ENCODE measurements around the gene RASSF9.

The RASSF9 gene

GRCh38 chr12:85836197-85837090 is at the start of gene RASSF9:
Gene RASSF9, minus strand, starts transcription at chr12:85836409. Its CDS starts 208 bp downstream, at chr12:85836201.
- no peak for DNase-seq

DNA sequence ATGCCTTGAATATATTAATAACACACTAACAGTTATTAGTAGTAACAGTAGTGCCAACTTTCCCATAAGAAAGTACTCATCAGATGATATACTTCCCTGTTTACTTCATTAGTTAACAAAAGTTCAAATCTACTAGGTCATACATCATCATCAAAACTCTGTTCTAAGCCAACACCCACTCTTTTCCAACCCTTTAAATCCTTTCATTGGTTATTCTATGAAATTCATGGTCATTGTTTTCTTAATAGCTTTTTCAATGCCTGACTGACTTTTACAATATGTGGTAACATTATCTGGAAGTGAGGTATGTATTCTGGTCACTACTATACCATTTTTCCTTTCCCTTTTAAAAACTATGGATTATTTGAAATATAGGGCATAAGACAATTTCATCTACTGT is 47.6 kb upstream of the RASSF9 start:
- DNase-seq: no peak

- no peak for DNase-seq
These were observed 41.2 kb upstream of the RASSF9 start for GRCh38 chr12:85877459-85877858.

- DNase-seq: no peak
These were observed 37.8 kb upstream of the RASSF9 start, which contains the start of gene NTS for GRCh38 chr12:85874031-85874461. Gene NTS, plus strand, starts transcription at chr12:85874295. Its CDS starts 109 bp downstream, at chr12:85874404.

GRCh38 chr12:85872497-85873091 is 36.4 kb upstream of the RASSF9 start:
- no peak for DNase-seq

DNA sequence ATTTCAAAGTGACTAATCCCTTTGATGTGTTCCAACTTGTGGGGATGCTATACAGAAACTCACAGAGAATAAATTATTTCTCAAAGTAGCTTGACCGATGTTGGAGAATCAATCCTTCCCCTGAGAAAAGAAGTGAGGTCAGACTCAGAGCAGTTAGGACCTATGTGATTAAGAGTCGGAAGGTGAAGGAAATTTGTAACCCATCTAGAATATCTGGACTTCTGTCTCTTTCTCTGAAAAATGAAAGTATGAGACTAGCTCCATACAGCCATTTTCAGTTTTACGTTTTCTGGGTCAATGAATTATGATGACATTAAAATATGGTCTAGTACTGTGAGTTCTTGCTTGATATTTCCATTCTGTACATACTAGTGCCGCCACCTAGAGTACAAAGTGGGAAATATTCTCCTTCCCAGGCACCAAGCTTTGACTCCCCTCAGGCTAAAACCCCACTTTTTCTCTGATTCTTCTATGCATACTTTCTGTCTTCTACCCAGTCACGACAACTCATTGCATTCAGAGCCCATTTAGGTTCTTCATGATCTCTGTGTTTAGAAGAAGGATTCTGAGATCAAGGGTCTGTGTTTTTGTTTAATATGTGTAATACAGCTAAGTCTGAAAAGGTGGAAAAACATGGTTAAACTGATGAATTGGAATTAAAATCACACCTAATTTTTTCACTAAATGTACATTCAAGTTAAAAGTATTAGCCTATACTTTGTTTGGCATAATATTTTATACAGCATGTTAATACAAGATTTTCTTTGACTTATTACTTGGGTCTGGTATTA is 31.0 kb upstream of the RASSF9 start:
- no peak for DNase-seq

DNA sequence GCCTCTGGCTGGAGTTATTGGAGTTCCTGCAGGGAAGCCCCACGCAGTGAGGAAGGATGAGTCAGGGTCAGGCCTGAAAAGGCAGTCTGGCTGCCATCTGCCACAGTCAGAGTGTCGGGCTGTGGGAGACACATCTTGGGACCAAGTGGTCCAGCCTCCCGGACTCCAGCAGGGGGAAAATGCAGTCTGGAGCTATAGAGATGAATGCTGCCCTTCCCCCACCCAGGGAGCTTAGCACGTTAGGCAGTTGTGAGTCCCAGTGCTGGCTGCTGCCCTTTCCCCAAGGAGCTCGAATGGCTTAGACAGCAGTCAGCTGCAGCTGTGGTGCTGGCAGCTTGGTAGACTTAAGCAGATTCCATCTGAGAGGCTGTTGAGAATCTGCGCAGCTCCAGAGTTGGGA is 29.7 kb upstream of the RASSF9 start:
- no peak for DNase-seq

DNA sequence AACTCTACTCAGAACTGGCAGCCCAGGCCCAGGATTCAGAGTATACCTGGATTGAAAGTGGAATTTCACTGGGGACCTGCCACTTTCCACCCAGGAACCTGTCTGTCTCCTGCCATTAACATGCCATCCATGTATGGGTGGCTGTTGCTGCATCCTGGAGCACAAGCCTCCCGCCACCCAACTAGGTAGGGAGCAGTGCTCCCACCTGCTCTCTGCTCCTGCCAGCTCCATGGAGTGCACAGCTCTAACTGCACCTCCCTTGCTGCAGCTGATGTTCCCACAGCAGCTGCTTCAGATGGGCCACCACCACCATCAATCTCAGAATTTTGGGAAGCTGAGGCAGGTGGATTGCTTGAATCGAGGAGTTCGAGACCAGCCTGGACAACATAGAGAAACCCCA is 20.8 kb upstream of the RASSF9 start:
- DNase-seq: no peak

DNA sequence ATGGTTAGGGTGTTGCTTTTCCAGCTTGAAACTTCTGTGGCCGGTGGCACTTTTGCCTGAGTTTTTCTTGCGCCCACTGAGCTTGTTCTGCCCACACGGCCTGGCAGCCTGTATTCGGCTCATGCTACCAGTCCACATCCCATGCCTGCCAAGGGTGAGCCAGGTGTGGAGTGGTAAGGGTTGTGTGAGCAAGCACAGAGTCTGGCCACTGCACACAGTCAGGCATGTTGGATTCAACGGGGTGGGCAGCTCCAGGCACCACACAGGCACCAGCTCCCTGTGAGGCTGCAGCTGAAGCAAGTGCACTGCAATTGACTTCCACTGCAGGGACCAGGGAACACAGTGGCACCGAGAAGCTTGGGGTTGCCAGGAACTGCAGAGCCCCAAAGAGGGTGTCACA is 19.1 kb upstream of the RASSF9 start:
- no peak for DNase-seq

GRCh38 chr12:85849344-85849743 is 13.1 kb upstream of the RASSF9 start:
- DNase-seq: no peak

- DNase-seq: no peak
These were observed 7.5 kb upstream of the RASSF9 start for GRCh38 chr12:85843606-85844310.

DNA sequence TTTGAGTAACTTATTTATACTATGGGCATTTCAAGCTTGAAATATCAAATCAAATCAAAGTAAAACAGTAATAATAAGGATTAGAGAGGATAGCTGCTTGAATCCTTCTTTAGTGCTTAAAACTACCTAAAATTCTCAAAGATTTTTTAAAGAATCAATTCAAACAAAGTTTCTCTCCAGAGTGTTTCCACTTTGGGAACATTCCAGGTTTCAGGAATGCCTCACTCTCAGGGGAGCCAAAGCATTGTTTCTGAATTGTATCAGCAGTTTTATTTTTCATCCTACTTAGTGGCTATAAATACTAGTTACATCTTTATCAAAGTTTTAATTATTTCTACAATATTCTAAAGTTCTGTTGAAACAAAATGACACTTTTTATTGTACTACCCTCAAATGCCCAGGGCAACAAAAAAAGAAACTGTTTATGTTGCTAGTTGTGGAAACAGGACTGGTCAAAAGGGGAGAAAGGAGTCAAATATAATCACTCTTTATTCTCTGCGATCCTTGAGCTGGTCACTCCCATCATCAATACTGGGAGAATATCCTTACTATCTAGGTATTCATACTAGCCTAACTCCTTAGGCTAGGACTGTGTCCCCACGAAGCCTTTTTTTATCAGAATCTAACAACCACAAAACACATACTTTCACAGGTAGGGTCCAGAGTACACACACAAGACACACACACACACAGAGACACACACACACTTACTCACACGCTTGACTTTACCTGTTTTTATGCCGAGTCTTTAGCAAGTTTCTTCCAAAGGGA is 598 bp downstream of the RASSF9 start:
- no peak for DNase-seq

DNA sequence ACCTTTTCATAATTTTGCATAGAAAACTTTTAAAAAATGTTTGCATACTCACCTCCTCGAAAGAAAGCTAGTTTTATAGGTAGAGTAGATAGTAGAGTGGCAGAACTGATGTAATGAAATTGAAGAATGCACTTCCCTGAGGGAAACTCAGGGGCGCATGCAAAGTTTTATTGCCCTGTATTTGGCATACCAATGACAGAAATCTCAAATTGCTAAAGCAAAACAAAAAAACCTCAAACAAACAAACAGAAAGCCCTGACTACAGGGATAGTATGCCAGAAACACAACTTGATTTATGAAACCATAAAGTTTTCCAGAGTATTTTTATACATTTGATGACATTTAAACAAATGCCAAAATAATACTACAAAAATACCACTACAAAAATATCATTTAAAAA is 1.8 kb downstream of the RASSF9 start:
- no peak for DNase-seq

GRCh38 chr12:85833579-85833978 is 2.6 kb downstream of the RASSF9 start:
- no peak for DNase-seq

- no peak for DNase-seq
These were observed 4.8 kb downstream of the RASSF9 start for GRCh38 chr12:85831327-85831990.

- no peak for DNase-seq
These were observed 6.8 kb downstream of the RASSF9 start for GRCh38 chr12:85829391-85829790.

- DNase-seq: no peak
These were observed 7.6 kb downstream of the RASSF9 start for GRCh38 chr12:85828576-85828975.

GRCh38 chr12:85825746-85826145 is 10.5 kb downstream of the RASSF9 start:
- DNase-seq: no peak

GRCh38 chr12:85823436-85824180 is 12.6 kb downstream of the RASSF9 start:
- no peak for DNase-seq

GRCh38 chr12:85821759-85822158 is 14.4 kb downstream of the RASSF9 start:
- no peak for DNase-seq

- no peak for DNase-seq
These were observed 15.0 kb downstream of the RASSF9 start for GRCh38 chr12:85821206-85821605.
